ENCODE measurements around the gene BEST2.
A peak's percentile ranks its signal among the peaks of the same experiment; 100 is the strongest.

Gene BEST2

GRCh38 chr19:12788682-12789097 is 37.1 kb downstream of the BEST2 start:
- peak; percentile 81 to 83 for DNase-seq (ENCODE audit: low read depth in 2 of 2)
- TF ChIP-seq CTCF (IDR thresholded peaks at IDR 0.05; ENCODE audit: low read depth, low read length) = no peak
- H3K4me3 ChIP-seq (replicated peaks in 1 of 2; ENCODE audit: low read depth in 2 of 2, low read length in 2 of 2) = peak overlapping the region; percentile 33 to 47

DNA sequence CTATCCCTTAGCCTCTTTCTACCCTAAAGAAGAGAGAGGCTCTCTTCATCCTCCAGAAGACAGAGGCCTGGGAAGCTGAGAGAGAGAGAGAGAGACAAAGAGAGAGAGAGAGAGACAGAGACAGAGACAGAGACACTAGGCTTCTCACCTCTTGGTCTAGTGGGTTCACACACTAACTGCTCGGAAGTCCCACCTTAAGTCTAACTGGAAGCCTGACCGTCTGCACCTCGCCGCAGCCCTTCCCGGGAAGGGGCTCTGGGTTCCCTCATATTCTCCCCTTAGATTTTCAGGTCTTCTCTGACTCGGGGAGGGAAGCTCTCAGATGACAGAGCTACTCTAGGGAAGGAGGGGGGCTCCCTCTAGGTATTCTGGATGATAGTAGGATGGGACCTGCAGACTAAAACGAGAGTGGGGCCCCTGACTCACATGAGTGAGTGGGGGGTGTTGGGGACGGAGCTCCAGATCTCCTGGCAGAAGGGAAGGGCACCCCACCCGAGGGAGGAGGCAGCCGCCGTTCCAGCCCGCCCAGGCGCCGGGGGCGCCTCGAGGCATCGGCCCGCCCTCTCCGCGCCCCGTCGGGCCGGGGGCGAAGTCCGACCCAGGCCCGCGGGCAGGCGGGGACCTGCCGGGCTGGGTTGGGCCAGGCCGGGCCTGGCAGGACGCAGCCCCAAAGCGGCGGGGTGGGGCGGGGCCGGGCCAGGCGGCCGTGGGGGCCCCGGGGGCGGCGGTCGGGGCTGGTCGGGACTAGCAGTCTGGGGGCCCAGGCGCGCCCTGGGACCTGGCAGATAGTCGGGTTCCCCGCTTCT is 37.7 kb downstream of the BEST2 start:
- no peak for TF ChIP-seq CTCF (IDR thresholded peaks at IDR 0.05; ENCODE audit: low read depth, low read length)
- H3K4me3 ChIP-seq (replicated peaks in 1 of 2; ENCODE audit: low read depth in 2 of 2, low read length in 2 of 2) = peak overlapping the region; percentile 33 to 47

DNA sequence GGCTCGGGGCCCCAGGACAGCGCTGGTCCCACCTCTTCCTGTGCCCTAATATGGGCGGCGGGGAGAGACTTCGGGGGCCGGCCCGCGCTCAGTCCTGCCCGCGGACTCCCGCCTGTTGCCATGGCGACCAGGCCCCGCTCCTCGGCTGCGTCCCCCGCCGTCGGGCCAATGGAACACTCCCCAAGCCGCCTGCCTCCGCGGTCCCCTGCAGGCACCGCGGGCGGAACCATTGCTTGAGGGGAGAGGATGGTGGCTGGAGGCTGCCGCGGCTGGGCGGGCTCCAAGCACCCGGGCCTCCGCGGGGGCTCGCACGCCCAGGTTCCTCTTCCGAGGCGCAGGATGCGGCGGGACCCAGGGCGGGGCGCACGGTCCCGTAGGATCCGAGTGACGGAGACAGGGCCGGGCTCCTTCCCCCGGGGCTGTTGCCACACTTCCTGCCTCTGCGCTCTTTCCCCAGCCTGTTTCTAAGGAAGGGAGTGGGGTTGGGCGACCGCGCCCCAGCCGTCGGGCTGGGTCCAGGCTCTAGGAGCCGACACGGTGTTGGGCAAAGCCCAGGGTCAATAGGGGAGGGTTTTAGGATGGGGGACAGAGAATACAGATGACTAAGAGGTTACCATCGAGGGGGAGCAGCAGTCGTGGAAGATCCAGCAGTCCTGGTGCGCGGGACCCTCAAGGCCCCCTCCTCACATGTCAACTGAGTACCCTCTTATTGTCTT is 38.5 kb downstream of the BEST2 start:
- H3K4me3 ChIP-seq (replicated peaks in 1 of 2; ENCODE audit: low read depth in 2 of 2, low read length in 2 of 2) = peak overlapping the region; percentile 47
- no peak for TF ChIP-seq CTCF (IDR thresholded peaks at IDR 0.05; ENCODE audit: low read depth, low read length)
- peak; percentile 97 to 99 for DNase-seq (ENCODE audit: low read depth in 2 of 2)

More for the DNA sequence above, 37.7 kb downstream of the BEST2 start:
- peak in 1 of 2 donors; percentile 56 for DNase-seq (ENCODE audit: low read depth in 2 of 2)

DNA sequence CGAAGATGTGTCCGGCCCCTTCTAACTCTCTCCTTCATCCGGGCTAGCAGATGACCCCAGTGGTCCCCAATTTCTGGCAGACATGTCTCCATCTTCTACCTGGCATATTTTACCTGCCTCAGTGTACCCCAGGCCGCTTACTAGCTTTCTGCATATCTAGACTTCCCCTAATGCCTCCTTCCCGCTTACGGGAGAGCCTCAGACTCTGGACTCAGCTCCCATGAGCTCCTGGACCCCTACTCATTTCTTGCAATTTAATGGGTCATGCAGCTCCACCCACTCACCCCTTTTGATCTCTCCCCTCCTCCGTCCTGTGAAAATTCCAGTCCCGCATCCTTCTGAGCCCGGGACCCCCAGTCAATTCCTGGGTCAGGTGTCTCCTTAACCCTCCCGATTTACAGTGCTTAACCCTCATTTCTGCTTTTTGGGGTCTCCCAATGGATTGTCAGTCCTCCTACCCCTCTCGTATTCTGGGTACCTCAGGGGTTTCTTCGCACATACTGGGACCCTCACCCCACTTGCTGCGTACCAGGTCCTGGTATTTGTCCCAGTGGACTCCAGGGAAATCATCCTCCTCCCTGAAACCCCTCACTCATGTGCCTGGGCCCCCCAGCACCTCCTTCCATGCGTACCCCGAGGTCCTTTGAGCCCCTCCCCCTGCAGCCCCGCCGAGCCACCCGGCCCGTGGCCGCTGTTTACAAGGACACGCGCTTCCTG is 39.2 kb downstream of the BEST2 start:
- no peak for DNase-seq (ENCODE audit: low read depth in 2 of 2)
- peak overlapping the region; percentile 47 for H3K4me3 ChIP-seq (replicated peaks in 1 of 2; ENCODE audit: low read depth in 2 of 2, low read length in 2 of 2)
- TF ChIP-seq CTCF (IDR thresholded peaks at IDR 0.05; ENCODE audit: low read depth, low read length) = no peak

DNA sequence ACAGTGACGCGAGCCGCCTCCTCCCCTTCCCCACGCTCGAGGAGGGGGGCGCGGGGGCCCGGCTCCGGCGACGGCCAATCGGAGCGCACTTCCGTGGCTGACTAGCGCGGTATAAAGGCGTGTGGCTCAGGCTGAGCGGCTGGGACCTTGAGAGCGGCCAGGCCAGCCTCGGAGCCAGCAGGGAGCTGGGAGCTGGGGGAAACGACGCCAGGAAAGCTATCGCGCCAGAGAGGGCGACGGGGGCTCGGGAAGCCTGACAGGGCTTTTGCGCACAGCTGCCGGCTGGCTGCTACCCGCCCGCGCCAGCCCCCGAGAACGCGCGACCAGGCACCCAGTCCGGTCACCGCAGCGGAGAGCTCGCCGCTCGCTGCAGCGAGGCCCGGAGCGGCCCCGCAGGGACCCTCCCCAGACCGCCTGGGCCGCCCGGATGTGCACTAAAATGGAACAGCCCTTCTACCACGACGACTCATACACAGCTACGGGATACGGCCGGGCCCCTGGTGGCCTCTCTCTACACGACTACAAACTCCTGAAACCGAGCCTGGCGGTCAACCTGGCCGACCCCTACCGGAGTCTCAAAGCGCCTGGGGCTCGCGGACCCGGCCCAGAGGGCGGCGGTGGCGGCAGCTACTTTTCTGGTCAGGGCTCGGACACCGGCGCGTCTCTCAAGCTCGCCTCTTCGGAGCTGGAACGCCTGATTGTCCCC is 39.9 kb downstream of the BEST2 start, which contains the start of gene JUNB:
JUNB (plus strand) TSS at position 142 of the 706 bp plus-strand sequence; CDS start at position 428, 286 bp downstream.
- peak; percentile 98 to 99 for DNase-seq (ENCODE audit: low read depth in 2 of 2)
- H3K4me3 ChIP-seq (replicated peaks in 1 of 2; ENCODE audit: low read depth in 2 of 2, low read length in 2 of 2) = peak within 1 kb of the TSS; percentile 91 to 98
- TF ChIP-seq CTCF (IDR thresholded peaks at IDR 0.05; ENCODE audit: low read depth, low read length) = peak; percentile 10

All from cardiac fibroblast (primary cell).